Subcutaneous adipose tissue (tissue), 4 donors: ENCODE measurements around the gene LRRN3. TPM values are rescaled to one million over a fixed set of nuclear protein-coding genes. Genes with fewer than 3 reads are reported as not detected.

Source experiments
- total RNA-seq, 4 donors: library from RNA; depleted of rRNA; stranded (reverse); fragments of >200 nt; gene quantifications; one replicate each; pipeline ENCODE4 v1.1.0, GENCODE V29; 2016
- TF ChIP-seq, protein P1 (sequence below): fragments of 450-650 bp; IDR thresholded peaks from one replicate; pipeline ENCODE4 v1.5.1; 2016; ENCODE audit warnings: low read depth, mild to moderate bottlenecking, control low read depth, antibody characterized with exemption, moderate library complexity

LRRN3 gene
- total RNA-seq, 4 donors from 2014 or later = 1.7 to 3.4 (median 2.2) TPM

DNA sequence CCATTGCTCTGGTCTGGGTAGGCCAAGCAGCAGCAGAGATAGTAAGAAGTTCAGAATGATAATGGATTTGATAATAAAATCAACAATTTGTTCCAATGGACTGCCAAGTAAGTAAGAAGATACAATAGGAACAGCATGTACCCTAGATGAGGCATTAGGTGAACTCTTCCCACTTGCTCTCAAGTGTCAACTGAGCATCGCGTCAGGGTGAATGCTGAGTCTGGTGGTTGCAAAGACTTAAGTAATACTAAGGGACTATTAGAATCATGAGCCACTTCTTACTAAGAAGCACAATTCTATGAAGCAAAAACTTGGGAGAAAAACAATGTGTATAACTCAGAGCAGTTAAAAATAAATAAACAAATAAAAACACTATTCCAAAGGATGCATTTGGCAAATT is 54.5 kb downstream of the LRRN3 start:
- TF ChIP-seq, protein P1, sequence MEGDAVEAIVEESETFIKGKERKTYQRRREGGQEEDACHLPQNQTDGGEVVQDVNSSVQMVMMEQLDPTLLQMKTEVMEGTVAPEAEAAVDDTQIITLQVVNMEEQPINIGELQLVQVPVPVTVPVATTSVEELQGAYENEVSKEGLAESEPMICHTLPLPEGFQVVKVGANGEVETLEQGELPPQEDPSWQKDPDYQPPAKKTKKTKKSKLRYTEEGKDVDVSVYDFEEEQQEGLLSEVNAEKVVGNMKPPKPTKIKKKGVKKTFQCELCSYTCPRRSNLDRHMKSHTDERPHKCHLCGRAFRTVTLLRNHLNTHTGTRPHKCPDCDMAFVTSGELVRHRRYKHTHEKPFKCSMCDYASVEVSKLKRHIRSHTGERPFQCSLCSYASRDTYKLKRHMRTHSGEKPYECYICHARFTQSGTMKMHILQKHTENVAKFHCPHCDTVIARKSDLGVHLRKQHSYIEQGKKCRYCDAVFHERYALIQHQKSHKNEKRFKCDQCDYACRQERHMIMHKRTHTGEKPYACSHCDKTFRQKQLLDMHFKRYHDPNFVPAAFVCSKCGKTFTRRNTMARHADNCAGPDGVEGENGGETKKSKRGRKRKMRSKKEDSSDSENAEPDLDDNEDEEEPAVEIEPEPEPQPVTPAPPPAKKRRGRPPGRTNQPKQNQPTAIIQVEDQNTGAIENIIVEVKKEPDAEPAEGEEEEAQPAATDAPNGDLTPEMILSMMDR = no peak

DNA sequence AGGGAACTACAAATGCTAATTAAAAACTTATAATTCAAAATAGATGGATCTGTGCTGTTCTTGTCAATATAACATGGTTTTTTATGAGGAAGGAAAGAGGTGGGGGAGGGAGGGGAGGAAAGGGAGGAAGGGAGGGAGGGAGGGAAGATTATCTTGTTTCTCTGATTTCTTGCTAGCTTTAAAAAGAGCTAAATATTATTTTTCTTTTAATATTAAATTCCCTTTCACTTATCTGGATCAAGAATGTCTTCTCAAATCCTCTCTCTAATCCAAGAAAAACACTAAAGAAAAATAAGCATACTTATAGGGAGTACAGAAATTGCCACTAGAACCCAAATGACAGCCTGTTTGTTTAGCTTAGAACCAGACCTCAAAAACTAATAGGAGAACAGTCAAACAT is 55.2 kb downstream of the LRRN3 start:
- TF ChIP-seq, protein P1 = no peak

DNA sequence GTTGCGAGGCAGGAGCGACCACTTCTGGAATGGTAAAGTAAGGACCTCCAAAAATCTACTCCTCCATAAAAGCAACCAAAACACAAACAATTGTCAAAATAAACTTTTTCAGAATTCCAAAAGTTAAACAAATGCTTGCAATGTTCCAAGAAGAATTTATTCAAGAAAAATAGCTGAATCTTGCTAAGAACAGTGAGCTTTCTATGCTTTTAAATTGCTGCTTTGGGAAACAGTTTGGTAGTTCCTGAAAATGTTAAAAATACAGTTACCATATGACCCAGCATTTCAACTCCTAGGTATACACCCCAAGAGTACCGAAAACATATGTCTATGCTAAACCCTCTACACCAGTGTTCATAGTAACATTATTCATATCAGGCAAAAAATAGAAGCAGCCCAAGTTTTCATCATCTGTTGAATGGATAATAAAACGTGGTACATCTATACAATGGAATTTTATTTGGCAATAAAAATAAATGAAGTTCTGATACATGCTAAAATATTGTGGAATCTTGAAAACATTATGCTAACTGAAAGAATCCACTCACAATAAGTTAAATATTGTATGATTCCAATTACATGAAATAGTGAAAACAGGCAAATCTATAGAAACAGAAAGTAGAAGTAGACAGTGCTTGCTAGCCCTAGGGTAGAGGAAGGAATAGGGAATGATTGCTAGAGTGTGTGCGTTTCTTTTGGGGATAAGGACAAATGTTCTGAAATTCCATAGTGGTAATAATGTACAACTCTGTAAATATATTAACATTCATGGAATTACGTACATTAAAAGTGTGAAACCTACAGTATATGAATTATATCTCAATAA is 57.0 kb downstream of the LRRN3 start:
- TF ChIP-seq, protein P1 = no peak

DNA sequence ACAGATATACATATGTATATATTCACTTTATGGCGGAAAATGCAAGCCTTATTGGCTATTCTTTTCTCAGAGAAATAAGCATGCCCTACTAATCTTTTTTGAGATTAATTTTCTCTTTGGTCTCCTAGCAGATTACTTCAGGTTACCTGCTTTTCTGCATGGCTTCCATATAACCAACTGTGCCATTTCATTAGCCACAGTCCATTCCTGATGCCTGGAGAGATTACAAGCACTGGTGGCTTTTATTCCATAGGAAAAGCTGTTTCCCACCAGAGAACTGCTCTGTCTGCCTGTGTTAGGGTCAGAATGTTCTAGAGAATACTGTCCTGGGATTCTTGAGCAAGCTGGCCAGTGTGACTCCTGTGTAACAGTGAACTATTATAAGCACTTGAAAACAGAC is 59.8 kb downstream of the LRRN3 start:
- TF ChIP-seq, protein P1 = no peak

DNA sequence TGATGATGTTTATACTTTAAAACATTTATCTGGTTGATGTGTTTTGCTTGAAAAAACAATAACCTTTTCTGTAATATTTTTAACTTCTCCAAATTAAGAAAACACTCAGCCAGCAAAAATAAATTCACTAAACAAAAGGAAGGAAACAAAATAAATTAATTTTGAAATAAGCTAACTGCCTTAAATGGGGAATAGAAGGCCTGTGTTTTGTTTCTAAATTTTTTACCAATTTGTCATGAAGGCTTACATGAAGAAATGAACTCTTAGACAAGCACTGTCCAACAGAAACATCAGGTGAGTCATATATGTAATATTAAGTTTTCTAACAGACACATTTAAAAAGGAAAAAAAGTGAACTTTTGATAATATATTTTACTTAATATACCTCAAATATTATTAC is 68.5 kb downstream of the LRRN3 start:
- TF ChIP-seq, protein P1 = no peak

DNA sequence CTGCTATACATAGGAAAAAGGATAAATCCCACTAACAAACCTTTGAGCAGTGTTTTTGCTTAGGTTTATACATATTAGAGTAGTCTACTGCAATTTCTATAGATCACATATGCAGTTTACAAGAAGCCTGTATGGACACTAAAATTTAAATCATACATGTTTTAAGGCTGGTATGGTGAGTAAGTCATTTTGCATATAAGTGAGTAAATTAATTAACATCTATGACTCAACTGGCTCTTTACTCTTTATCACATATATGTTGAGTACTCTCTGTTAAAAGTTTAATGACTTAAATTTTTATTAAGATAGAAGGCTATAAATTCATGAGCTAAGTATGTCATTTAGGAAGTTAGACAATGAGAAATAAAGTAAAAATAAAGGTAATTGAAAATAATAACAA is 69.4 kb downstream of the LRRN3 start:
- TF ChIP-seq, protein P1 = no peak

DNA sequence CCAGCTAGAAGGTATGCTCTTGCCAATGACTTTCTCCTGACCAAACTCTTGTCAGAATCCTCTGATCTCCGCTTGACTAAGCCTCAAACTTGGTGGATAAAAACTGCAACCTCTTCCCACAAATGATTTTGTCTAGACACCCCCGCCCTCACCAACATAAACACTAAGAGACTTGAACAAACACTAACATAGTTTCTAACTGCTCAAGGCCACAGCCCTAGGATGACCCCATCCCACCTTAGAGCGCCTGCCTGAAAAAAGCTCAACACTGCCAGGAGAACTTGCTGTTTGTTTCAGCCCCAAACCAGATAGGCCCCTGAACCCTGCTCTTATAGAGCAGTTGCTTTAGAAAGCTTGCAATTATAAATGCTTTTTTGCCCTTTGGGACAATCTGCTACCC is 71.8 kb downstream of the LRRN3 start:
- TF ChIP-seq, protein P1 = no peak
